Keratinocyte (primary cell): Measurements from ENCODE around the gene NUP214. TPM values are rescaled to one million over a fixed set of nuclear protein-coding genes. Genes with fewer than 3 reads are reported as not detected.

Experiments
- DNase-seq: peaks from one replicate; pipeline ENCODE4 v3.0.0-alpha.2; 2011; ENCODE audit warnings: low read depth, missing footprints, low spot score
- FAIRE-seq: peaks from 2 replicates; lab custom pipeline; 2011; peaks lifted over from hg19 to GRCh38; lab: Jason Lieb, UNC
- H2AFZ ChIP-seq: 2 replicates; pipeline ENCODE4 v1.6.0; 2012; ENCODE audit warnings: low read length, control low read depth, inconsistent platforms; ENCODE audit not compliant: control insufficient read depth
- H3K27ac ChIP-seq: 2 replicates; pipeline ENCODE4 v1.5.1; 2011; ENCODE audit warnings: low read length; ENCODE audit not compliant: control insufficient read depth, insufficient read depth
- H3K27me3 ChIP-seq: 3 replicates; pipeline ENCODE4 v1.6.0; 2011; ENCODE audit warnings: low read length; ENCODE audit not compliant: control insufficient read depth, insufficient read depth; ENCODE audit errors: extremely low read depth
- H3K36me3 ChIP-seq, 2 experiments: 2 replicates in 1 of 2; 3 replicates in 1 of 2; pipeline ENCODE4 v1.5.1; 2011; ENCODE audit warnings: low read length in 2 of 2, mild to moderate bottlenecking in 1 of 2; ENCODE audit not compliant: control insufficient read depth in 2 of 2, insufficient read depth in 2 of 2; ENCODE audit errors: extremely low read depth in 1 of 2
- H3K4me1 ChIP-seq: 3 replicates; pipeline ENCODE4 v1.5.1; 2011; ENCODE audit warnings: low read length; ENCODE audit not compliant: control insufficient read depth, insufficient read depth; ENCODE audit errors: extremely low read depth
- H3K4me2 ChIP-seq: 3 replicates; pipeline ENCODE4 v1.6.0; 2011; ENCODE audit warnings: low read depth, low read length; ENCODE audit not compliant: control insufficient read depth, insufficient read depth; ENCODE audit errors: extremely low read depth
- H3K4me3 ChIP-seq, 3 experiments: fragments of 200-600 bp in 1 of 3; sonication (generic) in 1 of 3; 2 replicates in 2 of 3; 3 replicates in 1 of 3; pipeline ENCODE4 v1.5.1; 2011 to 2016; ENCODE audit warnings: low read length in 3 of 3, mild to moderate bottlenecking in 3 of 3, control low read depth in 2 of 3, inconsistent platforms in 1 of 3, low read depth in 1 of 3, mixed read lengths in 1 of 3, mixed run types in 1 of 3, moderate library complexity in 1 of 3; ENCODE audit not compliant: control insufficient read depth in 2 of 3, insufficient read depth in 2 of 3; ENCODE audit errors: extremely low read depth in 1 of 3
- H3K79me2 ChIP-seq: 2 replicates; pipeline ENCODE4 v1.6.0; 2012; ENCODE audit warnings: low read length; ENCODE audit not compliant: control insufficient read depth, insufficient read depth
- H3K9ac ChIP-seq: 3 replicates; pipeline ENCODE4 v1.6.0; 2011; ENCODE audit warnings: low read length; ENCODE audit not compliant: control insufficient read depth, insufficient read depth; ENCODE audit errors: extremely low read depth
- H3K9me1 ChIP-seq: 3 replicates; pipeline ENCODE4 v1.6.0; 2011; ENCODE audit warnings: low read length; ENCODE audit not compliant: control insufficient read depth, insufficient read depth; ENCODE audit errors: extremely low read depth
- H3K9me3 ChIP-seq: 2 replicates; pipeline ENCODE4 v1.5.1; 2012; ENCODE audit warnings: low read depth, low read length; ENCODE audit not compliant: control insufficient read depth
- H4K20me1 ChIP-seq: 3 replicates; pipeline ENCODE4 v1.6.0; 2011; ENCODE audit warnings: low read length; ENCODE audit not compliant: control insufficient read depth, insufficient read depth; ENCODE audit errors: extremely low read depth
- CTCF ChIP-seq, 3 experiments: IDR thresholded peaks in 1 of 3; conservative IDR thresholded peaks in 1 of 3; optimal IDR thresholded peaks in 1 of 3; 2 replicates in 2 of 3; 3 replicates in 1 of 3; pipeline versions ENCODE3 to v1.5.1; 2011; ENCODE audit warnings: low read length in 3 of 3, mild to moderate bottlenecking in 3 of 3, moderate library complexity in 2 of 3, control low read depth in 1 of 3, inconsistent platforms in 1 of 3; ENCODE audit not compliant: insufficient read depth in 2 of 3; ENCODE audit errors: extremely low read depth in 1 of 3
- EZH2 ChIP-seq: IDR thresholded peaks from one replicate; pipeline ENCODE4 v1.6.1; 2012; ENCODE audit warnings: inconsistent platforms, mild to moderate bottlenecking, low read length, moderate library complexity
- dilution Hi-C: fragments of 300-500 bp; cut with MboI; formaldehyde crosslinking; loops from one replicate; pipeline ENCODE4 v1.7.0; 2020; ENCODE audit warnings: low sequenced_read_pairs; ENCODE audit not compliant: extremely low pct_ligation_motif_present
- polyA plus RNA-seq, 5 experiments: library from polyadenylated mRNA; depleted of rRNA in 3 of 5; stranded (reverse) in 3 of 5; stranded (forward) in 1 of 5; unstranded in 1 of 5; fragments of >200 nt; gene quantifications; 1 replicate in 1 of 5; 2 replicates in 3 of 5; 3 replicates in 1 of 5; pipeline versions ENCODE4 v1.2.1 to v1.2.3, GENCODE V29; 2011 to 2012; ENCODE audit warnings: missing spikeins in 2 of 5, low read depth in 1 of 5, low replicate concordance in 1 of 5

Gene NUP214
- polyA plus RNA-seq, 1 donor (not counting 4 experiments of a cell fraction or from before 2014, with no cell fraction given): 7.3 TPM

- H3K27ac ChIP-seq: no peak overlapping the region
- FAIRE-seq (no peak), DNase-seq (no peak)
- H3K4me3 ChIP-seq: no peak overlapping the region
- H3K9ac ChIP-seq: no peak overlapping the region
- TF ChIP-seq EZH2: no peak
- TF ChIP-seq CTCF (optimal IDR thresholded peaks at IDR 0.05 in 1 of 3, IDR thresholded peaks at IDR 0.05 in 1 of 3, conservative IDR thresholded peaks at IDR 0.05 in 1 of 3; ENCODE audit: extremely low read depth in 1 of 3, insufficient read depth in 2 of 3, low read length in 3 of 3): no peak
- no peak overlapping the region for H2AFZ ChIP-seq
- no peak overlapping the region for H3K4me2 ChIP-seq
- no peaks in the 10 kb centered on the region for H3K79me2 ChIP-seq
- peaks cover 16% of the 10 kb centered on the region for H3K27me3 ChIP-seq
- H4K20me1 ChIP-seq: no peaks in the 10 kb centered on the region
- H3K9me1 ChIP-seq: no peaks in the 10 kb centered on the region
- H3K4me1 ChIP-seq: peaks cover 4% of the 10 kb centered on the region
- no peaks in the 10 kb centered on the region for H3K9me3 ChIP-seq
- no peaks in the 10 kb centered on the region for H3K36me3 ChIP-seq
- dilution Hi-C loops: no loop called here
Measured at GRCh38 chr9:131271506-131271931, 146.1 kb downstream of the NUP214 start.

- Histone ChIP-seq H3K4me1 (no peaks in the 10 kb centered on the region), H3K79me2 (no peaks in the 10 kb centered on the region), H3K36me3 (no peaks in the 10 kb centered on the region), H3K4me3 (no peak overlapping the region), H3K9ac (no peak overlapping the region), H2AFZ (no peak overlapping the region), H3K9me3 (no peaks in the 10 kb centered on the region), H3K27me3 (peaks cover 21% of the 10 kb centered on the region), H3K4me2 (no peak overlapping the region), H3K9me1 (no peaks in the 10 kb centered on the region), H4K20me1 (no peaks in the 10 kb centered on the region), H3K27ac (no peak overlapping the region)
- DNase-seq (no peak), FAIRE-seq (no peak)
- TF ChIP-seq EZH2 (no peak), CTCF (optimal IDR thresholded peaks at IDR 0.05 in 1 of 3, IDR thresholded peaks at IDR 0.05 in 1 of 3, conservative IDR thresholded peaks at IDR 0.05 in 1 of 3; ENCODE audit: extremely low read depth in 1 of 3, insufficient read depth in 2 of 3, low read length in 3 of 3) (no peak)
- dilution Hi-C loops: no loop called here
Measured at GRCh38 chr9:131272212-131272611, 146.8 kb downstream of the NUP214 start.
